ENCODE results near the gene CDH4. TPM values are rescaled to one million over a fixed set of nuclear protein-coding genes. Genes with fewer than 3 reads are reported as not detected.

The CDH4 gene
- total and polyA plus RNA-seq, 2 of the 4 experiments (the other 2 are of a cell fraction) = 1.6 to 3.5 TPM

DNA sequence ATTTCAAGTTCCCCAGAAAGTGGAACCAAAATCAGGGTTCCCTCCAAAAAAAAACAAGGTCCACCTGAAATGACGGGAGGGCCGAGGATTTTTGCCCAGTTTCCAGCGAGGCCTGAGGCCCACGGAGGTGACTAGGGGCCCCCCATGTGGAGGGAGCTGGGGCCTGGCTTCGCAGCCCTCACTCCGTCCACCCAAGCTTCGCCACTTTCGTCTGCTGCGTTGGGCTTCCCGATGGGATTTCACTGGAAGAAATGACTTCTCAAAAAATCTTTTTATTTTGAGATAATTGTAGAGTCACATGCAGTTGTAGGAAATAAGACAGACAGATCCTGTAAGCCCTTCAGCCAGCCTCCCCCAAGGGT lies 605.3 kb downstream of the CDH4 start:
- H3K14ac ChIP-seq (replicated peaks; ENCODE audit: low read depth, low read length) = no peak overlapping the region
- no peak overlapping the region for H3K18ac ChIP-seq (ENCODE audit: low read depth, low read length)
- dilution Hi-C loops (cut with HindIII; ENCODE audit: low sequenced_read_pairs, unreplicated experiment) (no loop called here), in situ Hi-C loops (cut with MboI; ENCODE audit: low sequenced_read_pairs) (no loop called here), intact Hi-C loops (cut with micrococcal nuclease) (no loop called here)
- H4K5ac ChIP-seq (ENCODE audit: low read depth, low read length) = no peak overlapping the region
- H3K56ac ChIP-seq (ENCODE audit: extremely low read depth, insufficient read depth, low read length) = no peak overlapping the region
- no peak overlapping the region for H4K8ac ChIP-seq (ENCODE audit: low read depth in 2 of 2, low read length in 2 of 2)
- no peak overlapping the region for H2AK9ac ChIP-seq (replicated peaks; ENCODE audit: low read depth, low read length, poor library complexity)
- no peaks in the 10 kb centered on the region for H3K27me3 ChIP-seq (ENCODE audit: control insufficient read depth, insufficient read depth, low read length)
- H2BK15ac ChIP-seq (ENCODE audit: low read depth, low read length) = no peak overlapping the region
- no peak overlapping the region for H3K23ac ChIP-seq (ENCODE audit: low read depth, low read length)
- no peak overlapping the region for H2AK5ac ChIP-seq (ENCODE audit: low read depth, low read length)
- H4K20me1 ChIP-seq (ENCODE audit: insufficient read depth, low read length) = no peaks in the 10 kb centered on the region
- no peak overlapping the region for H3K4me3 ChIP-seq (ENCODE audit: insufficient read depth, low read depth, low read length)
- TF ChIP-seq, protein P1, sequence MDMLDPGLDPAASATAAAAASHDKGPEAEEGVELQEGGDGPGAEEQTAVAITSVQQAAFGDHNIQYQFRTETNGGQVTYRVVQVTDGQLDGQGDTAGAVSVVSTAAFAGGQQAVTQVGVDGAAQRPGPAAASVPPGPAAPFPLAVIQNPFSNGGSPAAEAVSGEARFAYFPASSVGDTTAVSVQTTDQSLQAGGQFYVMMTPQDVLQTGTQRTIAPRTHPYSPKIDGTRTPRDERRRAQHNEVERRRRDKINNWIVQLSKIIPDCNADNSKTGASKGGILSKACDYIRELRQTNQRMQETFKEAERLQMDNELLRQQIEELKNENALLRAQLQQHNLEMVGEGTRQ (IDR thresholded peaks at IDR 0.05; ENCODE audit: low read depth, low read length) = no peak
- TF ChIP-seq MAFK (IDR thresholded peaks at IDR 0.05; ENCODE audit: low read depth, low read length) = no peak
- TF ChIP-seq POLR2A (IDR thresholded peaks at IDR 0.05; ENCODE audit: low read depth, low read length) = no peak
- no peak for TF ChIP-seq RAD21 (IDR thresholded peaks at IDR 0.05; ENCODE audit: low read length)
- no peak for TF ChIP-seq FOS (IDR thresholded peaks at IDR 0.05; ENCODE audit: low read depth, low read length)
- no peak for TF ChIP-seq CEBPB (IDR thresholded peaks at IDR 0.05; ENCODE audit: low read depth, low read length)
- TF ChIP-seq SMC3 (IDR thresholded peaks at IDR 0.05; ENCODE audit: low read depth, low read length) = no peak
- TF ChIP-seq BHLHE40 (IDR thresholded peaks at IDR 0.05; ENCODE audit: low read depth, low read length) = no peak
- TF ChIP-seq, protein P2, sequence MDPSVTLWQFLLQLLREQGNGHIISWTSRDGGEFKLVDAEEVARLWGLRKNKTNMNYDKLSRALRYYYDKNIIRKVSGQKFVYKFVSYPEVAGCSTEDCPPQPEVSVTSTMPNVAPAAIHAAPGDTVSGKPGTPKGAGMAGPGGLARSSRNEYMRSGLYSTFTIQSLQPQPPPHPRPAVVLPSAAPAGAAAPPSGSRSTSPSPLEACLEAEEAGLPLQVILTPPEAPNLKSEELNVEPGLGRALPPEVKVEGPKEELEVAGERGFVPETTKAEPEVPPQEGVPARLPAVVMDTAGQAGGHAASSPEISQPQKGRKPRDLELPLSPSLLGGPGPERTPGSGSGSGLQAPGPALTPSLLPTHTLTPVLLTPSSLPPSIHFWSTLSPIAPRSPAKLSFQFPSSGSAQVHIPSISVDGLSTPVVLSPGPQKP (IDR thresholded peaks at IDR 0.05; ENCODE audit: borderline replicate concordance, low read depth, low read length) = no peak
- TF ChIP-seq CHD1 (IDR thresholded peaks at IDR 0.05; ENCODE audit: low read depth, low read length) = no peak
- TF ChIP-seq MXI1 (IDR thresholded peaks at IDR 0.05; ENCODE audit: borderline replicate concordance, low read depth, low read length) = no peak
- no peak for TF ChIP-seq CTCF (conservative IDR thresholded peaks at IDR 0.05; ENCODE audit: low read depth, low read length)
- no peak for TF ChIP-seq NFE2L2 (IDR thresholded peaks at IDR 0.05; ENCODE audit: low read depth, low read length)
- TF ChIP-seq RFX5 (IDR thresholded peaks at IDR 0.05; ENCODE audit: low read depth, low read length) = no peak
- TF ChIP-seq MAZ (IDR thresholded peaks at IDR 0.05; ENCODE audit: borderline replicate concordance, low read depth, low read length) = no peak
- TF ChIP-seq RCOR1 (IDR thresholded peaks at IDR 0.05; ENCODE audit: insufficient replicate concordance, low read length) = no peak
- no peak overlapping the region for H2BK5ac ChIP-seq (ENCODE audit: low read depth, low read length, poor library complexity, severe bottlenecking)
- peaks cover 6% of the 10 kb centered on the region; the same call in 1 of the 2 replicates for H3K9me3 ChIP-seq (ENCODE audit: control insufficient read depth, insufficient read depth, low read length)
- no peak overlapping the region for H3K9ac ChIP-seq (ENCODE audit: low read depth, low read length)
- POLR2A ChIA-PET (ENCODE audit: unreplicated experiment) = no interaction called here
- no peak overlapping the region for H2BK120ac ChIP-seq (ENCODE audit: low read depth, low read length)
- H4K91ac ChIP-seq (ENCODE audit: insufficient read depth, low read depth, low read length) = no peak overlapping the region
- H2BK20ac ChIP-seq (ENCODE audit: low read depth, low read length) = no peak overlapping the region
- no peak overlapping the region for H2AFZ ChIP-seq (replicated peaks; ENCODE audit: low read length, poor library complexity)
- BruUV-seq (replicated peaks) = no TSS peak
- CTCF ChIA-PET = no interaction called here
- no peaks in the 10 kb centered on the region for H3K79me1 ChIP-seq (ENCODE audit: low read depth in 1 of 2, low read length in 2 of 2)
- no peak for ATAC-seq (ENCODE audit: low read depth)
- no peak overlapping the region for H3K27ac ChIP-seq (ENCODE audit: insufficient read depth, low read length)
- 73% methylated on average over 6 of the region's 10 CpGs; no CpG with 5 or more reads in 1 of the 2 experiments for WGBS, 2 experiments (ENCODE audit: extremely low coverage in 2 of 2, insufficient read length in 1 of 2)
- H3K4me1 ChIP-seq (ENCODE audit: control insufficient read depth, insufficient read depth, low read length) = no peaks in the 10 kb centered on the region
- no peak overlapping the region for H3K4ac ChIP-seq (ENCODE audit: low read depth, low read length)
- no peaks in the 10 kb centered on the region for H3K36me3 ChIP-seq (ENCODE audit: control insufficient read depth, insufficient read depth, low read length)
- H3K4me2 ChIP-seq (ENCODE audit: low read depth, low read length) = no peak overlapping the region
- DNase-seq = no peak
- H3K9me1 ChIP-seq (ENCODE audit: insufficient read depth, low read length) = no peaks in the 10 kb centered on the region

Measured in IMR-90 (cell line).